Dendritic cell treated with granulocyte-macrophage colony-stimulating factor and Interleukin-4, amounts not matched to agents 40 ng/mL and 50 ng/mL, for 4 days (primary cell): ENCODE results near the gene C11orf52.
"Not testable (repeated sequence)": the region's sequence is repeated elsewhere in the genome, so short reads cannot be mapped to it uniquely, and the experiment has no call there.

Source experiments
- H3K27ac Mint-ChIP-seq: one replicate; pipeline ENCODE4 v1.8.0; 2022; ENCODE audit warnings: mild to moderate bottlenecking, mixed read lengths
- H3K27me3 Mint-ChIP-seq: one replicate; pipeline ENCODE4 v1.8.0; 2022; ENCODE audit warnings: mild to moderate bottlenecking, mixed read lengths
- H3K36me3 Mint-ChIP-seq: one replicate; pipeline ENCODE4 v1.8.0; 2022; ENCODE audit warnings: low read depth, mixed read lengths
- H3K4me1 Mint-ChIP-seq: one replicate; pipeline ENCODE4 v1.8.0; 2022; ENCODE audit warnings: low read depth, mixed read lengths
- H3K4me3 Mint-ChIP-seq: one replicate; pipeline ENCODE4 v1.8.0; 2022; ENCODE audit warnings: mild to moderate bottlenecking, moderate library complexity, mixed read lengths
- H3K9me3 Mint-ChIP-seq: one replicate; pipeline ENCODE4 v1.8.0; 2022; ENCODE audit warnings: mixed read lengths
- intact Hi-C: fragments of 100-400 bp; cut with micrococcal nuclease; formaldehyde crosslinking; loops from one replicate; pipeline ENCODE4 v1.15.0; 2022

C11orf52 gene

GRCh38 chr11:111918390-111919256 lies at the start of gene C11orf52:
TSS of gene C11orf52 (plus strand) at chr11:111918913. CDS start at chr11:111918973, 60 bp downstream.
- Mint-ChIP-seq H3K27me3 (peaks cover 27% of the 10 kb centered on the region), H3K27ac (no peak within 1 kb of the TSS), H3K4me1 (no peaks in the 10 kb centered on the region), H3K4me3 (no peak within 1 kb of the TSS), H3K36me3 (no peaks in the 10 kb centered on the region), H3K9me3 (no peaks in the 10 kb centered on the region)
- intact Hi-C loops, result no loop called here

- Mint-ChIP-seq H3K9me3 (no peaks in the 10 kb centered on the region), H3K4me3 (no peak overlapping the region), H3K27ac (peak overlapping the region; percentile 88), H3K27me3 (no peaks in the 10 kb centered on the region), H3K36me3 (peaks cover 43% of the 10 kb centered on the region), H3K4me1 (peaks cover 6% of the 10 kb centered on the region)
- intact Hi-C loops, result loop anchor here (2.0 to 5.0 kb wide), 2 partner anchors 57 to 202 kb away; partner anchors contain the start of genes NKAPD1 and PIH1D2
Measured at GRCh38 chr11:111870113-111870512, 48.6 kb upstream of the C11orf52 start.

- intact Hi-C loops, result loop anchor here (2.0 to 5.0 kb wide), 2 partner anchors 56 to 202 kb away; partner anchors contain the start of genes NKAPD1 and PIH1D2
- Mint-ChIP-seq H3K27me3 (no peaks in the 10 kb centered on the region), H3K4me1 (peaks cover 6% of the 10 kb centered on the region), H3K4me3 (peak overlapping the region; percentile 84), H3K27ac (peak overlapping the region; percentile 88), H3K36me3 (peaks cover 44% of the 10 kb centered on the region), H3K9me3 (no peaks in the 10 kb centered on the region)
Measured at GRCh38 chr11:111870522-111870885, 48.2 kb upstream of the C11orf52 start.

GRCh38 chr11:111870886-111871692 lies 47.6 kb upstream of the C11orf52 start, which contains the start of gene ALG9:
TSS of gene ALG9 (minus strand) at chr11:111871581. CDS start at chr11:111871482, 99 bp downstream.
- intact Hi-C loops, result loop anchor here (1.0 to 5.0 kb wide), 3 partner anchors 8 to 201 kb away; partner anchors contain the start of genes CFAP68, FDXACB1, NKAPD1 and PIH1D2

GRCh38 chr11:111871693-111872161 lies 47.0 kb upstream of the C11orf52 start:
- Mint-ChIP-seq H3K27ac (peak overlapping the region; percentile 88), H3K36me3 (peaks cover 37% of the 10 kb centered on the region)
- intact Hi-C loops, result loop anchor here (1.0 to 5.0 kb wide), 3 partner anchors 8 to 201 kb away; partner anchors contain the start of genes CFAP68, FDXACB1, NKAPD1 and PIH1D2

More at GRCh38 chr11:111870886-111871692, 47.6 kb upstream of the C11orf52 start, which contains the start of gene ALG9:
- Mint-ChIP-seq H3K4me3 (peak within 1 kb of the TSS; percentile 84), H3K36me3 (peaks cover 44% of the 10 kb centered on the region), H3K4me1 (peaks cover 6% of the 10 kb centered on the region), H3K27ac (peak within 1 kb of the TSS; percentile 88), H3K9me3 (no peaks in the 10 kb centered on the region), H3K27me3 (no peaks in the 10 kb centered on the region)

GRCh38 chr11:111878385-111878848 lies 40.3 kb upstream of the C11orf52 start:
- Mint-ChIP-seq H3K9me3 (peaks cover 7% of the 10 kb centered on the region), H3K27me3 (no peaks in the 10 kb centered on the region), H3K36me3 (peaks cover 26% of the 10 kb centered on the region), H3K4me1 (peaks cover 24% of the 10 kb centered on the region), H3K27ac (peak overlapping the region; percentile 97), H3K4me3 (peak overlapping the region; percentile 94)
- intact Hi-C loops, result loop anchor here (2.0 to 5.0 kb wide), 2 partner anchors 146 to 209 kb away; partner anchors contain the start of genes DLAT, SDHD and TIMM8B

More at GRCh38 chr11:111871693-111872161, 47.0 kb upstream of the C11orf52 start:
- H3K9me3 Mint-ChIP-seq, result no peaks in the 10 kb centered on the region
- H3K4me3 Mint-ChIP-seq, result peak overlapping the region; percentile 84
- peaks cover 6% of the 10 kb centered on the region for H3K4me1 Mint-ChIP-seq
- H3K27me3 Mint-ChIP-seq, result no peaks in the 10 kb centered on the region

GRCh38 chr11:111878849-111879636 lies 39.7 kb upstream of the C11orf52 start, which contains the start of the genes CFAP68 and FDXACB1:
TSS of gene CFAP68 (plus strand) at chr11:111879541. CDS start at chr11:111879561, 20 bp downstream.
TSS of gene FDXACB1 (minus strand) at chr11:111879165. CDS start at chr11:111879132, 33 bp downstream.
- no peaks in the 10 kb centered on the region for H3K27me3 Mint-ChIP-seq
- peak within 1 kb of the TSS; percentile 97 for H3K27ac Mint-ChIP-seq
- peak within 1 kb of the TSS; percentile 94 for H3K4me3 Mint-ChIP-seq
- peaks cover 7% of the 10 kb centered on the region for H3K9me3 Mint-ChIP-seq
- intact Hi-C loops, result loop anchor here (1.0 to 5.0 kb wide), 4 partner anchors 8 to 208 kb away; partner anchors contain the start of genes ALG9, DLAT, SDHD and TIMM8B
- peaks cover 29% of the 10 kb centered on the region for H3K4me1 Mint-ChIP-seq
- H3K36me3 Mint-ChIP-seq, result peaks cover 26% of the 10 kb centered on the region

GRCh38 chr11:111879637-111879960 lies 39.1 kb upstream of the C11orf52 start:
- peaks cover 23% of the 10 kb centered on the region for H3K36me3 Mint-ChIP-seq
- H3K4me3 Mint-ChIP-seq, result peak overlapping the region; percentile 94
- intact Hi-C loops, result loop anchor here (1.0 to 5.0 kb wide), 4 partner anchors 8 to 208 kb away; partner anchors contain the start of genes ALG9, DLAT, SDHD and TIMM8B
- peaks cover 29% of the 10 kb centered on the region for H3K4me1 Mint-ChIP-seq
- H3K27ac Mint-ChIP-seq, result peak overlapping the region; percentile 97
- peaks cover 7% of the 10 kb centered on the region for H3K9me3 Mint-ChIP-seq
- H3K27me3 Mint-ChIP-seq, result no peaks in the 10 kb centered on the region

- Mint-ChIP-seq H3K36me3 (peaks cover 11% of the 10 kb centered on the region), H3K4me1 (peaks cover 29% of the 10 kb centered on the region)
Measured at GRCh38 chr11:111882202-111882601, 36.5 kb upstream of the C11orf52 start.

GRCh38 chr11:111885053-111885452 lies 33.7 kb upstream of the C11orf52 start:
- H3K36me3 Mint-ChIP-seq, H3K9me3 Mint-ChIP-seq, intact Hi-C loops, H3K27me3 Mint-ChIP-seq, H3K27ac Mint-ChIP-seq, H3K4me3 Mint-ChIP-seq: not testable (repeated sequence)
- H3K4me1 Mint-ChIP-seq, result peaks cover 15% of the 10 kb centered on the region

More at GRCh38 chr11:111882202-111882601, 36.5 kb upstream of the C11orf52 start:
- Mint-ChIP-seq H3K4me3 (no peak overlapping the region), H3K9me3 (peaks cover 7% of the 10 kb centered on the region), H3K27me3 (no peaks in the 10 kb centered on the region), H3K27ac (no peak overlapping the region)
- intact Hi-C loops, result no loop called here

GRCh38 chr11:111886032-111886431 lies 32.7 kb upstream of the C11orf52 start:
- H3K4me3 Mint-ChIP-seq, result no peak overlapping the region
- no peak overlapping the region for H3K27ac Mint-ChIP-seq
- H3K27me3 Mint-ChIP-seq, result no peaks in the 10 kb centered on the region
- intact Hi-C loops, result no loop called here
- no peaks in the 10 kb centered on the region for H3K9me3 Mint-ChIP-seq
- peaks cover 15% of the 10 kb centered on the region for H3K4me1 Mint-ChIP-seq
- H3K36me3 Mint-ChIP-seq, result no peaks in the 10 kb centered on the region

- intact Hi-C loops, result no loop called here
- Mint-ChIP-seq H3K36me3 (no peaks in the 10 kb centered on the region), H3K27ac (no peak overlapping the region), H3K4me1 (peaks cover 10% of the 10 kb centered on the region), H3K27me3 (no peaks in the 10 kb centered on the region), H3K4me3 (no peak overlapping the region), H3K9me3 (no peaks in the 10 kb centered on the region)
Measured at GRCh38 chr11:111886844-111887243, 31.9 kb upstream of the C11orf52 start.
